HG03575 (cell line): Measurements from ENCODE around the gene SLC6A5.

ENCODE experiments used
- ATAC-seq: cut with Tn5 transposase; IDR thresholded peaks from one replicate; pipeline ENCODE4 v1.9.1; 2021; ENCODE audit not compliant: unreplicated experiment, insufficient number of reproducible peaks, low FRiP score; ENCODE audit errors: extremely low read depth

SLC6A5 gene

GRCh38 chr11:20595101-20595500, 4.3 kb upstream of the SLC6A5 start:
- no peak for ATAC-seq

GRCh38 chr11:20596205-20597153, 2.9 kb upstream of the SLC6A5 start:
- ATAC-seq = no peak

- ATAC-seq = no peak
These were observed 2.2 kb upstream of the SLC6A5 start for GRCh38 chr11:20597154-20597679.

- no peak for ATAC-seq
These were observed 1.5 kb upstream of the SLC6A5 start for GRCh38 chr11:20597680-20598484.

- no peak for ATAC-seq
These were observed 916 bp upstream of the SLC6A5 start for GRCh38 chr11:20598492-20598891.

- no peak for ATAC-seq
These were observed 575 bp downstream of the SLC6A5 start for GRCh38 chr11:20600020-20600346.

- no peak for ATAC-seq
These were observed 1.1 kb downstream of the SLC6A5 start for GRCh38 chr11:20600551-20600950.

- ATAC-seq = no peak
These were observed 2.0 kb downstream of the SLC6A5 start for GRCh38 chr11:20601221-20601914.

- no peak for ATAC-seq
These were observed 4.9 kb downstream of the SLC6A5 start for GRCh38 chr11:20604295-20604803.

GRCh38 chr11:20604864-20605601, 5.6 kb downstream of the SLC6A5 start:
- no peak for ATAC-seq

GRCh38 chr11:20605602-20606091, 6.2 kb downstream of the SLC6A5 start:
- ATAC-seq = no peak

GRCh38 chr11:20608934-20609333, 9.5 kb downstream of the SLC6A5 start:
- ATAC-seq = no peak

- peak; percentile 87 for ATAC-seq
These were observed 10.6 kb downstream of the SLC6A5 start for GRCh38 chr11:20609727-20610707.

GRCh38 chr11:20610825-20611224, 11.4 kb downstream of the SLC6A5 start:
- ATAC-seq = no peak

- ATAC-seq = no peak
These were observed 12.0 kb downstream of the SLC6A5 start for GRCh38 chr11:20611445-20611844.

GRCh38 chr11:20611892-20612291, 12.5 kb downstream of the SLC6A5 start:
- ATAC-seq = no peak

GRCh38 chr11:20612416-20612815, 13.0 kb downstream of the SLC6A5 start:
- no peak for ATAC-seq
